HG02973 (cell line): ENCODE data around the gene UROS.
A peak's percentile ranks its signal among the peaks of the same experiment; 100 is the strongest.

Experiments
- ATAC-seq: cut with Tn5 transposase; IDR thresholded peaks from one replicate; pipeline ENCODE4 v1.9.1; 2021; ENCODE audit warnings: moderate library complexity; ENCODE audit not compliant: unreplicated experiment

Gene UROS

GRCh38 chr10:125822878-125823662 lies at the start of gene UROS, which contains the start of gene BCCIP:
Gene UROS, minus strand, starts transcription at chr10:125823258. Its CDS starts 6,759 bp downstream, at chr10:125816499.
Gene BCCIP, plus strand, starts transcription at chr10:125823546. Its CDS starts 12 bp downstream, at chr10:125823558.
- ATAC-seq = peak; percentile 76

- no peak for ATAC-seq
These were observed 48.3 kb upstream of the UROS start for GRCh38 chr10:125871338-125871737.

GRCh38 chr10:125868372-125868975 lies 45.4 kb upstream of the UROS start:
- peak; percentile 78 for ATAC-seq

GRCh38 chr10:125866421-125867029 lies 43.5 kb upstream of the UROS start:
- ATAC-seq = no peak

GRCh38 chr10:125865120-125865519 lies 42.1 kb upstream of the UROS start:
- ATAC-seq = no peak

- no peak for ATAC-seq
These were observed 36.2 kb upstream of the UROS start for GRCh38 chr10:125859128-125859817.

GRCh38 chr10:125857185-125857760 lies 34.2 kb upstream of the UROS start:
- ATAC-seq = no peak

GRCh38 chr10:125852487-125852886 lies 29.4 kb upstream of the UROS start:
- no peak for ATAC-seq

- ATAC-seq = no peak
These were observed 28.0 kb upstream of the UROS start for GRCh38 chr10:125850766-125851731.

- ATAC-seq = no peak
These were observed 26.4 kb upstream of the UROS start for GRCh38 chr10:125849448-125849847.

- no peak for ATAC-seq
These were observed 25.8 kb upstream of the UROS start for GRCh38 chr10:125848857-125849256.

GRCh38 chr10:125848371-125848770 lies 25.3 kb upstream of the UROS start:
- ATAC-seq = no peak

- no peak for ATAC-seq
These were observed 23.8 kb upstream of the UROS start for GRCh38 chr10:125846894-125847293.

GRCh38 chr10:125845617-125846016 lies 22.6 kb upstream of the UROS start:
- no peak for ATAC-seq

- no peak for ATAC-seq
These were observed 21.7 kb upstream of the UROS start for GRCh38 chr10:125844751-125845221.

GRCh38 chr10:125843603-125844329 lies 20.7 kb upstream of the UROS start:
- ATAC-seq = no peak

GRCh38 chr10:125840955-125841354 lies 17.9 kb upstream of the UROS start:
- ATAC-seq = no peak

GRCh38 chr10:125840406-125840805 lies 17.3 kb upstream of the UROS start:
- ATAC-seq = no peak
